PC-3 (cell line): ENCODE measurements around the gene CNIH3. TPM values are rescaled to one million over a fixed set of nuclear protein-coding genes. Genes with fewer than 3 reads are reported as not detected.

Experiments
- ATAC-seq: fragments of 200-7000 bp; cut with Tn5 transposase; 2 replicates; pipeline ENCODE4 v1.9.1; 2020; ENCODE audit warnings: mild to moderate bottlenecking, moderate library complexity
- BruUV-seq: library from RNA; stranded (reverse); fragments of 400-500 nt; replicated peaks from 2 replicates; lab custom pipeline; 2021; lab: Mats Ljungman, UMichigan
- CTCF ChIA-PET: fragments of 300-600 bp; sonication (Branson Sonifier 250); formaldehyde crosslinking; loops from one replicate; lab custom pipeline; 2022; ENCODE audit warnings: antibody characterized with exemption; lab: Charles Lee
- POLR2A ChIA-PET: fragments of 300-600 bp; sonication (Branson Sonifier 250); formaldehyde crosslinking; loops from one replicate; lab custom pipeline; 2022; ENCODE audit warnings: antibody characterized with exemption; ENCODE audit not compliant: unreplicated experiment; lab: Charles Lee
- DNase-seq: peaks from one replicate; pipeline ENCODE4 v3.0.0-alpha.2; 2015
- H2AFZ ChIP-seq: fragments of 300-600 bp; sonication (generic); 2 replicates; pipeline ENCODE4 v1.6.0; 2016; ENCODE audit warnings: antibody characterized with exemption, low read length
- H3F3A ChIP-seq: fragments of 300-600 bp; sonication (generic); one replicate; pipeline ENCODE4 v1.6.0; 2017; ENCODE audit warnings: antibody characterized with exemption, low read length, control low read depth, mild to moderate bottlenecking; ENCODE audit not compliant: unreplicated experiment
- H3K27ac ChIP-seq: fragments of 300-600 bp; sonication (generic); 2 replicates; pipeline ENCODE4 v1.5.1; 2016; ENCODE audit warnings: mild to moderate bottlenecking, low read length
- H3K27me3 ChIP-seq: fragments of 300-600 bp; sonication (generic); 2 replicates; pipeline ENCODE4 v1.6.1; 2016; ENCODE audit warnings: low read length, mixed read lengths
- H3K36me3 ChIP-seq: fragments of 300-600 bp; sonication (generic); 2 replicates; pipeline ENCODE4 v1.6.1; 2016; ENCODE audit warnings: low read depth, mixed run types, low read length, mixed read lengths
- H3K4me1 ChIP-seq: fragments of 300-600 bp; sonication (generic); 2 replicates; pipeline ENCODE4 v1.5.1; 2016; ENCODE audit warnings: low read length; ENCODE audit not compliant: insufficient read depth
- H3K4me2 ChIP-seq: fragments of 300-600 bp; sonication (generic); 2 replicates; pipeline ENCODE4 v1.6.0; 2016; ENCODE audit warnings: low read length
- H3K4me3 ChIP-seq: fragments of 300-600 bp; sonication (generic); 2 replicates; pipeline ENCODE4 v1.5.1; 2016; ENCODE audit warnings: mild to moderate bottlenecking, low read length, mixed read lengths
- H3K79me2 ChIP-seq: fragments of 300-600 bp; sonication (generic); 2 replicates; pipeline ENCODE4 v1.6.1; 2017; ENCODE audit warnings: low read length, mixed read lengths
- H3K9ac ChIP-seq: fragments of 300-600 bp; sonication (generic); 2 replicates; pipeline ENCODE4 v1.6.0; 2016; ENCODE audit warnings: mild to moderate bottlenecking, low read length
- H3K9me2 ChIP-seq: fragments of 300-600 bp; sonication (generic); replicated peaks from 2 replicates; pipeline ENCODE4 v1.6.1; 2016; ENCODE audit warnings: mixed run types, low read length, mixed read lengths
- H3K9me3 ChIP-seq: fragments of 300-600 bp; sonication (generic); 2 replicates; pipeline ENCODE4 v1.6.1; 2016; ENCODE audit warnings: low read length, mixed read lengths
- H4K20me1 ChIP-seq: fragments of 300-600 bp; sonication (generic); 2 replicates; pipeline ENCODE4 v1.6.1; 2016; ENCODE audit warnings: low read length, mixed read lengths
- EZH2 ChIP-seq: fragments of 300-600 bp; sonication (generic); IDR thresholded peaks from one replicate; pipeline ENCODE4 v1.6.1; 2017; ENCODE audit warnings: antibody characterized with exemption, mild to moderate bottlenecking, low read length; ENCODE audit not compliant: unreplicated experiment
- EZH2phosphoT487 ChIP-seq: fragments of 300-600 bp; sonication (generic); IDR thresholded peaks from 2 replicates; pipeline ENCODE4 v1.6.1; 2018; ENCODE audit warnings: mild to moderate bottlenecking, antibody characterized with exemption, low read length, borderline replicate concordance
- intact Hi-C: fragments of 100-400 bp; cut with micrococcal nuclease; formaldehyde crosslinking; loops from 2 replicates; pipeline ENCODE4 v1.9.0; 2023
- total RNA-seq: library from RNA; depleted of rRNA; stranded (reverse); fragments of >200 nt; gene quantifications from 2 replicates; pipeline ENCODE4 v1.2.3, GENCODE V29; 2014
- TF ChIP-seq, protein P1 (sequence below): fragments of 300-600 bp; sonication (generic); conservative IDR thresholded peaks from 2 replicates; pipeline ENCODE4 v1.5.1; 2017; ENCODE audit warnings: antibody characterized with exemption, low read depth, mild to moderate bottlenecking, low read length

CNIH3 gene
- total RNA-seq, 1 experiment from 2014 or later = 7.4 TPM

DNA sequence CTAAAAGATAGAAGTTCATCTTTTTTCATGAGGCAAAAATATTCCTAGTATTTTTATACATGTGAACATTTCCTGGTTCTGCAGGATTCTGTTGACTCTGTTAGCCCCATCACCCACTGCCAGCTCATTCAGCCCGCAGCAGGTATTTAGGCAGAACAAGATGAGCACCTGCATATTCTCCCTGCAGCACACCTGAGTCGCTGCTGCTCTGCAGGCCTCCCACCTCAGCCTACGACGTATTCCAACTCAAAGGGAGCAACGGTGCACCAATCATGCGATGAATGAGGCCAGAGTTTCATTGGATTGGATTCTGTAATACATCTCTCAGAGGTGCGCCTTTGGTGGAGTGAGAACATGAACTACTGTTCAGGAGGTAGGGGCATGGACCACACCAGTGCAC, 87.6 kb downstream of the CNIH3 start:
- no peak for TF ChIP-seq EZH2
- TF ChIP-seq, protein P1, sequence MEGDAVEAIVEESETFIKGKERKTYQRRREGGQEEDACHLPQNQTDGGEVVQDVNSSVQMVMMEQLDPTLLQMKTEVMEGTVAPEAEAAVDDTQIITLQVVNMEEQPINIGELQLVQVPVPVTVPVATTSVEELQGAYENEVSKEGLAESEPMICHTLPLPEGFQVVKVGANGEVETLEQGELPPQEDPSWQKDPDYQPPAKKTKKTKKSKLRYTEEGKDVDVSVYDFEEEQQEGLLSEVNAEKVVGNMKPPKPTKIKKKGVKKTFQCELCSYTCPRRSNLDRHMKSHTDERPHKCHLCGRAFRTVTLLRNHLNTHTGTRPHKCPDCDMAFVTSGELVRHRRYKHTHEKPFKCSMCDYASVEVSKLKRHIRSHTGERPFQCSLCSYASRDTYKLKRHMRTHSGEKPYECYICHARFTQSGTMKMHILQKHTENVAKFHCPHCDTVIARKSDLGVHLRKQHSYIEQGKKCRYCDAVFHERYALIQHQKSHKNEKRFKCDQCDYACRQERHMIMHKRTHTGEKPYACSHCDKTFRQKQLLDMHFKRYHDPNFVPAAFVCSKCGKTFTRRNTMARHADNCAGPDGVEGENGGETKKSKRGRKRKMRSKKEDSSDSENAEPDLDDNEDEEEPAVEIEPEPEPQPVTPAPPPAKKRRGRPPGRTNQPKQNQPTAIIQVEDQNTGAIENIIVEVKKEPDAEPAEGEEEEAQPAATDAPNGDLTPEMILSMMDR = no peak
- TF ChIP-seq EZH2phosphoT487 = no peak
- Histone ChIP-seq H3K4me2 (no peak overlapping the region), H3K27me3 (no peaks in the 10 kb centered on the region), H3K4me3 (no peak overlapping the region), H3F3A (no peaks in the 10 kb centered on the region), H3K27ac (no peak overlapping the region), H3K36me3 (no peaks in the 10 kb centered on the region), H3K79me2 (no peaks in the 10 kb centered on the region), H3K9me2 (no peaks in the 10 kb centered on the region), H3K4me1 (peaks cover 8% of the 10 kb centered on the region; the same call in 1 of the 2 replicates), H3K9ac (no peak overlapping the region), H2AFZ (no peak overlapping the region), H3K9me3 (no peaks in the 10 kb centered on the region), H4K20me1 (no peaks in the 10 kb centered on the region)
- DNase-seq (peak; percentile 7), ATAC-seq (no peak)
- CTCF ChIA-PET = no interaction called here
- no TSS peak for BruUV-seq
- POLR2A ChIA-PET = no interaction called here
- intact Hi-C loops = no loop called here

GRCh38 chr1:224704107-224704735, 88.1 kb downstream of the CNIH3 start:
- Histone ChIP-seq H3F3A (no peaks in the 10 kb centered on the region), H3K79me2 (no peaks in the 10 kb centered on the region), H3K4me2 (no peak overlapping the region), H3K27ac (no peak overlapping the region), H2AFZ (no peak overlapping the region), H3K9ac (no peak overlapping the region), H4K20me1 (no peaks in the 10 kb centered on the region), H3K4me1 (peaks cover 8% of the 10 kb centered on the region; the same call in 1 of the 2 replicates), H3K36me3 (no peaks in the 10 kb centered on the region), H3K4me3 (no peak overlapping the region), H3K9me2 (no peaks in the 10 kb centered on the region), H3K9me3 (no peaks in the 10 kb centered on the region), H3K27me3 (no peaks in the 10 kb centered on the region)
- ChIA-PET CTCF (no interaction called here), POLR2A (no interaction called here)
- no peak for ATAC-seq
- TF ChIP-seq, protein P1 = no peak
- TF ChIP-seq EZH2phosphoT487 (no peak), EZH2 (no peak)
- intact Hi-C loops = no loop called here
- no peak for DNase-seq
- no TSS peak for BruUV-seq

- no peak for TF ChIP-seq EZH2
- no peak for TF ChIP-seq EZH2phosphoT487
- TF ChIP-seq, protein P1 = no peak
- Histone ChIP-seq H3K79me2 (no peaks in the 10 kb centered on the region), H2AFZ (no peak overlapping the region), H3K9ac (no peak overlapping the region), H3K4me1 (peaks cover 8% of the 10 kb centered on the region; the same call in 1 of the 2 replicates), H4K20me1 (no peaks in the 10 kb centered on the region), H3K9me3 (no peaks in the 10 kb centered on the region), H3K9me2 (no peaks in the 10 kb centered on the region), H3F3A (no peaks in the 10 kb centered on the region), H3K4me2 (no peak overlapping the region), H3K4me3 (no peak overlapping the region), H3K27ac (no peak overlapping the region), H3K27me3 (no peaks in the 10 kb centered on the region), H3K36me3 (no peaks in the 10 kb centered on the region)
- ChIA-PET CTCF (no interaction called here), POLR2A (no interaction called here)
- intact Hi-C loops = no loop called here
- no TSS peak for BruUV-seq
- DNase-seq (no peak), ATAC-seq (no peak)
Observed at GRCh38 chr1:224705578-224705977, 89.5 kb downstream of the CNIH3 start.
